ENCODE results near the gene SNX15.
"Not testable (repeated sequence)": the region's sequence is repeated elsewhere in the genome, so short reads cannot be mapped to it uniquely, and the experiment has no call there.

Gene SNX15

DNA sequence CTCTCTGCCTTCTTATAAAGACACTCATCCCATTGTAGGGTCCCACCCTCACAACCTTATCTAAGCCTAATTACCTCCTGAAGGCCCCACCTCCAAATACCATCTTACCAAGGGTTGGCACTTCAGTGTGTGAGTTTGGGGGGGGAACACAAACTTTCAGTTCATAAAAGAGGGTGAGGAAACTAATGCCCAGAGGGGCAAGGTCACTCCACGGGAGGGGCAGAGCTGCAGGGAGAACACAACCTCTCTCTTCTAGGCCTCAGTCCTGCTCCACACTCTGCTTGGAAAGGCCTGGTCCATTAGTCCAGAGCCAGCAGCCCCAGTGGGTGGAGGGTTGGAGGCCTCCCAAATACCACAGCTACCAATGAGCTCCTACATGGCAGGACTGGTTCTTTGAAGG is 27.8 kb upstream of the SNX15 start:
- H3K4me3 ChIP-seq (ENCODE audit: low read depth, low read length), result no peak overlapping the region
- DNase-seq (ENCODE audit: low read depth), result no peak
- TF ChIP-seq MYC (IDR thresholded peaks at IDR 0.05; ENCODE audit: low read depth, low read length), result no peak
- TF ChIP-seq, protein P1, sequence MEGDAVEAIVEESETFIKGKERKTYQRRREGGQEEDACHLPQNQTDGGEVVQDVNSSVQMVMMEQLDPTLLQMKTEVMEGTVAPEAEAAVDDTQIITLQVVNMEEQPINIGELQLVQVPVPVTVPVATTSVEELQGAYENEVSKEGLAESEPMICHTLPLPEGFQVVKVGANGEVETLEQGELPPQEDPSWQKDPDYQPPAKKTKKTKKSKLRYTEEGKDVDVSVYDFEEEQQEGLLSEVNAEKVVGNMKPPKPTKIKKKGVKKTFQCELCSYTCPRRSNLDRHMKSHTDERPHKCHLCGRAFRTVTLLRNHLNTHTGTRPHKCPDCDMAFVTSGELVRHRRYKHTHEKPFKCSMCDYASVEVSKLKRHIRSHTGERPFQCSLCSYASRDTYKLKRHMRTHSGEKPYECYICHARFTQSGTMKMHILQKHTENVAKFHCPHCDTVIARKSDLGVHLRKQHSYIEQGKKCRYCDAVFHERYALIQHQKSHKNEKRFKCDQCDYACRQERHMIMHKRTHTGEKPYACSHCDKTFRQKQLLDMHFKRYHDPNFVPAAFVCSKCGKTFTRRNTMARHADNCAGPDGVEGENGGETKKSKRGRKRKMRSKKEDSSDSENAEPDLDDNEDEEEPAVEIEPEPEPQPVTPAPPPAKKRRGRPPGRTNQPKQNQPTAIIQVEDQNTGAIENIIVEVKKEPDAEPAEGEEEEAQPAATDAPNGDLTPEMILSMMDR (IDR thresholded peaks at IDR 0.05; ENCODE audit: low read depth, low read length), result no peak
- TF ChIP-seq POLR2A (IDR thresholded peaks at IDR 0.05; ENCODE audit: extremely low read depth, insufficient read length), result no peak
- TF ChIP-seq, protein P2, sequence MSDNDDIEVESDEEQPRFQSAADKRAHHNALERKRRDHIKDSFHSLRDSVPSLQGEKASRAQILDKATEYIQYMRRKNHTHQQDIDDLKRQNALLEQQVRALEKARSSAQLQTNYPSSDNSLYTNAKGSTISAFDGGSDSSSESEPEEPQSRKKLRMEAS (IDR thresholded peaks at IDR 0.05; ENCODE audit: low read depth, low read length), result no peak

DNA sequence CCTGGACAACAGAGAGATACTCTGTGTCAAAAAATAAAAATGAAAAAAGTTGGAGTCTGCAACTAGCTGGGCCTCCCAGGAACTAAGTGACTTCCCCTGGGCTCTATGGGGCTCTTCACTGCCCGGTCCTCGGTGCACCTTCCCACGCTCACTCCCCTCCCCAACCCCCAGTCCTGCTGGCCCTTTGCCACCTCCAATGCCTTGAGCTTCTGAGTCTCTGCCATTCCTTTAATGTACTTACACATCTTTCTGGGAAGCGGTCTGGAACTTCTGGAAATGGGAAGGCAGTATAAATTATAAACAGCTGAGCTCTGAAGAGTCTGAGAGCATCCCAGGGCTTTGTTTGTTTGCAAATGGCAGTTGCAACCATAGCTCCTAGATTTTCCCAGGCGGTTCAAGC is 24.5 kb upstream of the SNX15 start:
- H3K4me3 ChIP-seq (ENCODE audit: low read depth, low read length), result no peak overlapping the region
- TF ChIP-seq POLR2A (IDR thresholded peaks at IDR 0.05; ENCODE audit: extremely low read depth, insufficient read length), result no peak
- no peak for DNase-seq (ENCODE audit: low read depth)

DNA sequence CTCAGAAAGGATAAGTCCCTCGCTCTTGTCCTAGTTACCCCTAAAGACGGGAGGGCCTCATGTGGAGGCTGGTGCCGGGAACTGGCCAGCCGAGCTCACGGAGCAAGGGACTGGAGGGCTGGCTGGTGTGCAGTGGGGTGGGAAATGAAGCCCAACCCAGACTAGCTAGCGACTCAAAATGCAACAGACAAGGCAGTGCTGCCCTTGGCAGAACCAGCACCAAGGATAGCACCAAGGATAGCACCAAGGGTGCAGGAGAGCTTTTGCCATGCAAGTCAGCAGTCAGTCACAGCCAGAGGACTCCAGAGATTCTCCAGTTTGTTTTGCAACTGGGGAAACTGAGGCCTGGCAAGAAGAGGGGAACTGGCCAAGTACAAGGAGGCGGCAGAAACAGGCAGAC is 24.0 kb upstream of the SNX15 start:
- H3K4me3 ChIP-seq (ENCODE audit: low read depth, low read length), result no peak overlapping the region
- TF ChIP-seq, protein P1 (IDR thresholded peaks at IDR 0.05; ENCODE audit: low read depth, low read length), result no peak
- peak; percentile 40 for DNase-seq (ENCODE audit: low read depth)

DNA sequence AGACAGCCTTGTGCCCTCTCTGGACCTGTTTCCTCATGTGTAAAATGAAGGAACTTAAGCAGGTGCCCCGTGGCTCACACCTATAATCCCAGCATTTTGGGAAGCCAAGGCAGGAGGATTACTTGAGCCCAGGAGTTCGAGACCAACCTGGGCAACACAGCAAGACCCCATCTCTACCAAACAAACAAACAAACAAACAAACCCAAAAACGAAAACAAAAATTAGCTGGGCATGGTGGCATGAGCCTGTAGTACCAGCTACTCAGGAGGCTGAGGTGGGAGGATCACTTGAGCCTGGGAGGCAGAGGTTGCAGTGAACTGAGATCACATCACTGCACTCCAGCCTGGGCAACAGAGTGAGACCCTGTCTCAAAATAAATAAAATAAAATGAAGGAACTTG is 23.3 kb upstream of the SNX15 start:
- H3K4me3 ChIP-seq (ENCODE audit: low read depth, low read length); DNase-seq (ENCODE audit: low read depth): not testable (repeated sequence)

DNA sequence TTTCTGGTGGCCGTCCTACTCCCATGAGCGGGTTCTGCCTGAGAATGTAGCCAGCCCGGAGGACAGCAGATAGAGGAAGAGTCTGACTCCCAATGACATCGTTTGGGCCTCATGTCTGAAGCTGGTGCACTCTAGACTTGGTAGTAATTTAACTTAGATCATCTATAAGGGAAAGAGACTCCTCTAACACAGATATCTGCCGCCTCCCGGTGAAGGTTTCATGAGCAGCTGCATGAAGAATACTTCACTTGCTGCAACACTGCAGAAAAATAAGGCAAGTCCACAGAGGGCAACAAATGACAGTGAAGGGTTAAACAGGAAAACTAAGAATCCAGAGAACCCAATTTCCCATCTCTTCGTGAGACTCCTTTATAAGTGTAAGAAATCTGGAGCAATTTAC is 19.2 kb upstream of the SNX15 start:
- no peak overlapping the region for H3K4me3 ChIP-seq (ENCODE audit: low read depth, low read length)
- peak; percentile 33 for DNase-seq (ENCODE audit: low read depth)
- TF ChIP-seq, protein P2 (IDR thresholded peaks at IDR 0.05; ENCODE audit: low read depth, low read length), result no peak
- TF ChIP-seq POLR2A (IDR thresholded peaks at IDR 0.05; ENCODE audit: extremely low read depth, insufficient read length) (no peak), MYC (IDR thresholded peaks at IDR 0.05; ENCODE audit: low read depth, low read length) (no peak)
- TF ChIP-seq, protein P1 (IDR thresholded peaks at IDR 0.05; ENCODE audit: low read depth, low read length), result no peak

DNA sequence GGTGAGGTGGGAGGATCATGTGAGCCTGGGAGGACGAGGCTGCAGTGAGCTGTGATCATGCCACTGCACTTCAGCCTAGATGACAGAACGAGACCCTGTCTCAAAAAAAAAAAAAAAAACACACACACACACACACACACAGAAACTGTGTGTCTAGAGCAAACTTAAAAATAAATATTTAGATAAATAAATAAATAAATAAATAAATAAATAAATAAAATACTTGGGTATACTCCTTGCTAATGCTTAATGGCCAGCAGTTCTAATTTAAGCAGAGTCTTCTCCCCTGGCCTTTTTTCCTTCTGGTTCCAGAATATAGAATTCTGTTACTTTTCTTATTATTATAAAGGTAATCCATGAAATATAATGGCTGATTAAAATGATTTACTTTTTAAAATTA is 18.4 kb upstream of the SNX15 start:
- no peak for DNase-seq (ENCODE audit: low read depth)
- H3K4me3 ChIP-seq (ENCODE audit: low read depth, low read length), result no peak overlapping the region
- TF ChIP-seq POLR2A (IDR thresholded peaks at IDR 0.05; ENCODE audit: extremely low read depth, insufficient read length) (no peak), MYC (IDR thresholded peaks at IDR 0.05; ENCODE audit: low read depth, low read length) (no peak)
- TF ChIP-seq, protein P1 (IDR thresholded peaks at IDR 0.05; ENCODE audit: low read depth, low read length), result no peak
- TF ChIP-seq, protein P2 (IDR thresholded peaks at IDR 0.05; ENCODE audit: low read depth, low read length), result no peak

DNA sequence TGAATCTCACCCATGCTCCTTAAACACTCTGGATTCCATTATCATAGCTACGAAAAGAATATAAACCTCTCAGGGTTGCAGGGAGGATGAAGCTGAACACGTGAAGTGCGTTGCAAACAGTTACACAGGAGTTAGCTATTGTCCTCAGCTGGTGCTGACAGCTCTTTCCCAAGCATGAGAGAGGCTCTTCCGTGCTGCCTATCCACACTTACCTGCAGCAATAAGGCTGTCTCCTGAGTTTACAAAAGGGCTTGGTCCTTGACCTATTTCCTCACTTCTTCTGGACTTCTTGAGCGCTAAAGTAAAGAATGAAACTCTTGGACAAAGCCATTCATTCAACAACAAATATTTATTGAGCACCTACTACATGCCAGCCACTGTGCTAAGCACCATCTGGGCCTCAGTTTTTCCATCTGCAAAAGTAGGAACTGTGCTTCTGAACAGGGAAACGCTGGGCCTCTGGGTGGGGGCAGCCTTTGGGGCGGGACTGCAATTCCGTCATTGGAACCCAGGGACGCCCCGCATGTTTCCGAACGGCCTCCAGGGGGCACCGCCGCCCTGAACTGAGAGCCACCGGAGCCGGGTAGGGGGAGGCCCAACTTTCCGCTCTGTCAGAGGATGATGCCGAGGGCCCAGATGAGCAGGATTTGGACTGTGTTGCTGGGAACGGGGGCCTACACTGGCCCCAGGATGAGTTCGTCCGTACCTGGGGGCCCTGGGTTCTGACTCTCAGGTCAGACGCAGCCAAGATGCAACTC is 13.9 kb upstream of the SNX15 start:
- DNase-seq (ENCODE audit: low read depth), result peak; percentile 96
- TF ChIP-seq, protein P2 (IDR thresholded peaks at IDR 0.05; ENCODE audit: low read depth, low read length), result no peak
- TF ChIP-seq, protein P1 (IDR thresholded peaks at IDR 0.05; ENCODE audit: low read depth, low read length), result peak; percentile 73
- TF ChIP-seq MYC (IDR thresholded peaks at IDR 0.05; ENCODE audit: low read depth, low read length) (no peak; the same call in 1 of the 2 replicates), POLR2A (IDR thresholded peaks at IDR 0.05; ENCODE audit: extremely low read depth, insufficient read length) (no peak)
- peak overlapping the region; percentile 85 for H3K4me3 ChIP-seq (ENCODE audit: low read depth, low read length)
